Mucosa of gallbladder (tissue), 1 donor: Measurements from ENCODE around the gene TRANK1. TPM values are rescaled to one million over a fixed set of nuclear protein-coding genes. Genes with fewer than 3 reads are reported as not detected.
"Not testable (repeated sequence)": the region's sequence is repeated elsewhere in the genome, so short reads cannot be mapped to it uniquely, and the experiment has no call there.

ENCODE experiments used
- DNase-seq: peaks from one replicate; pipeline ENCODE4 v3.0.0-alpha.2; 2020; ENCODE audit warnings: low spot score
- total RNA-seq: library from RNA; stranded (reverse); gene quantifications from one replicate; pipeline ENCODE4 v1.2.1, GENCODE V29; 2021
- donor health status: DM: no; HTN: no; CAD: no.

Gene TRANK1
- total RNA-seq, 1 donor from 2014 or later, result 44.2 TPM

DNA sequence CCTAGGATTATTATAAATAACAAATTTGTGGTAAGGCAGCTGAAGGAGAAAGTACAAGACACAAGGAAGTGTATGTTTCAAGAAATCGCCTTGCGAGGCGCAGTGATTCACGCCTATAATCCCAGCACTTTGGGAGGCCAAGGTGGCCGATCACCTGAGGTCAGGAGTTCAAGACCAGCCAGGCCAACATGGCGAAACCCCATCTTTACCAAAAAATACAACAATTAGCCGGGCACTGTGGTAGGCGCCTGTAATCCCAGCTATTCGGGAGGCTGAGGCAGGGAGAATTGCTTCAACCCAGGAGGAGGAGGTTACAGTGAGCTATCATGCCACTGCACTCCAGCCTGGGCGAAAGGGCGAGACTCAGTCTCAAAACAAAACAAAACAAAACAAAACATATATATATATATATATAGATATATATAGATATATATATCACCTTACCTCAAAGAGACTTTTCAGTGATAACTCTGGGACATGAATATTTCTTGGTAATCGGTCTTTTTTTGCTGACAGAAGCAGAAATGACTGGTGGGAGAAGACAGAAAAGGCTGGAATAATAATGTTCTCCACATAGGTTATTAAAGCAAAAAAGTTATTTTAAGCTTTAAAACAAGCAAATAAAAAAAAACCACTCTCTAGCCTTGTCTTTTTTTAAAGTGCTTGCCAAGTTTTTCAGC is 52.3 kb downstream of the TRANK1 start:
- DNase-seq, result no peak

GRCh38 chr3:36891701-36892160 is 53.1 kb downstream of the TRANK1 start:
- no peak for DNase-seq

- not testable (repeated sequence) for DNase-seq
Observed at GRCh38 chr3:36891097-36891496, 53.8 kb downstream of the TRANK1 start.

GRCh38 chr3:36890261-36890660 is 54.6 kb downstream of the TRANK1 start:
- no peak for DNase-seq

GRCh38 chr3:36881735-36882134 is 63.1 kb downstream of the TRANK1 start:
- no peak for DNase-seq

DNA sequence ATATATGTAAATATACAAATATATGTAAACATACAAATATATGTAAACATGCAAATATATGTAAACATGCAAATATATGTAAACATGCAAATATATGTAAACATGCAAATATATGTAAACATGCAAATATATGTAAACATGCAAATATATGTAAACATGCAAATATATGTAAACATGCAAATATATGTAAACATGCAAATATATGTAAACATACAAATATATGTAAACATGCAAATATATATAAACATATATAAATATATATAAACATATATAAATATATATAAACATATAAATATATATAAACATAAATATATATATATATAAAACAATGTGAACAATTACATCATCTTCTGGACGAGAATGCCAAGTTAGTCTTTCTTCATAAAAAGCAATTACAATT is 65.0 kb downstream of the TRANK1 start:
- not testable (repeated sequence) for DNase-seq

GRCh38 chr3:36877930-36878685 is 66.7 kb downstream of the TRANK1 start:
- DNase-seq, result no peak

DNA sequence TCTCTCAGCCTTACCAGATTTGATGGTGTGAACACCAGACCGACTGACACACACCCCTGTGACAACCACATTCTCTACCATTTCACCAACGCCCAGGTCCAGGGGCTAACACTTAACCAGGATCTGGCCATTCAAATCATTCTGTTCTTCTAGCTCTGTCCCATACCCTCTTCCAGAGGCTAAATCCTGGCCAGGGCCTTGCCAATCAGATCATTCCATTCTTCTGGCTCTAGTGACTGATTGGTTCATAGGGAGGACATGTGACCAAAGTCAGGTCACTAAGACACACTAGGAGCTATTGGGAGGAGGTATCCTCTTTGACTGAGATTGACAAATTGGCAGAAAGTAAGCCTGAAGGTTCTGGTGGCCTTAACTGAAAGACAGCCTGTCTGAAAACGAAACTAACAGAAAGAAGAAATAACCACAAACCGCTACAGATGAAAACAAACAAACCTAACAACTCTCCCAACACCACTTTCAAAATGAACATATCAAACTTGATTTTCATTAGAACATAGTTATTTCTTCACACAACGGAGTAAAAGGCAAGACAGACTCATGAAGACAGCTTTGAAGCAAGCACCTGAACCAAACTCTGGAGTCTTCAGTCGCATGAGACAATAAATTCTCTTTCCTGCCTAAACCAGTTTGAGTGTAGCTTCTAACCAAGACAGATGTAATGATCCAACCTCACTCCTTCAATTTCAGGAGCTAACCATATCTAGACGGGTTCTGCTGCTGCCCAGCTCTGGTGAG is 68.5 kb downstream of the TRANK1 start:
- no peak for DNase-seq

GRCh38 chr3:36875397-36875796 is 69.5 kb downstream of the TRANK1 start:
- DNase-seq, result no peak

DNA sequence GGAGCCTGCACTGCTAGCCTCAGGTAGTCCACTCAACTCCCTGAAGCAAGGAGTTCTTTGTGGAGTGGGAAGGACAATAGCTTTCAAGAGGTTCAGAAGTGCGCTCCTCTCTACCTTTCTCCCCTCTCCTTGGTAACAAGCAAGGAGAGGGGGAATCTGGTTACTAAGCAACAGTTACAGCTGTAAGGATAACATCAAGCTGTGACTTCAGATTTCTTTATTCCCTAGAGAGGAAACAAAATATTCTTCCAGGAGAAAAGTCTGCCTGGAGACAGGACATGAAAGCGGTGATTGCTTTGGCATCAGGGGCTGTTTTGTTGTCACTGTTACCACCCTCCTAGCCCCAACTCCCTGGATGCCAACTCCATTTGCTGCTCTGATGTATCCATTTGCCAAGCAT is 70.4 kb downstream of the TRANK1 start:
- DNase-seq, result no peak

GRCh38 chr3:36871379-36872126 is 73.3 kb downstream of the TRANK1 start:
- no peak for DNase-seq

GRCh38 chr3:36868614-36869436 is 76.0 kb downstream of the TRANK1 start:
- DNase-seq, result peak; percentile 60

- DNase-seq, result no peak
Observed at GRCh38 chr3:36867810-36868209, 77.0 kb downstream of the TRANK1 start.

DNA sequence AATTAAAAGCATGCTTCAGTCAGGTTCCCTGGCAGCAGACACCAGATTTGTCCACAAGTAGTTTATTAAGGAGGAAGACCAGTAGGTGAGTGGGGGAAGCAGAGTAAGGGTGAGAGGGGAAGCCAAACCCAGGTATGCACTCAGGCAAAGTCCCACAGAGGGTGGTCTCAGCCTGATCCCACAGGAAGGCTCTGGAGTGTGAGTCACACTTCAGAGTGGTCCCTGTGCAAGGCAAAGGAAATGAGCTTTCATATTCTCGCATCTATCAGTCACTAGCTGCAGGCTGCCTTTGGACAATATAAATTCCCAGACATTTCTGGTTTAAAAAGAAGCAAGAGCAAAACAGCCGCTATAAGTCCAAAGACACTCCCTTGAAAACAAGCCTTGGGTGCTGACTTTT is 78.5 kb downstream of the TRANK1 start:
- no peak for DNase-seq

- no peak for DNase-seq
Observed at GRCh38 chr3:36864180-36865053, 80.4 kb downstream of the TRANK1 start.

DNA sequence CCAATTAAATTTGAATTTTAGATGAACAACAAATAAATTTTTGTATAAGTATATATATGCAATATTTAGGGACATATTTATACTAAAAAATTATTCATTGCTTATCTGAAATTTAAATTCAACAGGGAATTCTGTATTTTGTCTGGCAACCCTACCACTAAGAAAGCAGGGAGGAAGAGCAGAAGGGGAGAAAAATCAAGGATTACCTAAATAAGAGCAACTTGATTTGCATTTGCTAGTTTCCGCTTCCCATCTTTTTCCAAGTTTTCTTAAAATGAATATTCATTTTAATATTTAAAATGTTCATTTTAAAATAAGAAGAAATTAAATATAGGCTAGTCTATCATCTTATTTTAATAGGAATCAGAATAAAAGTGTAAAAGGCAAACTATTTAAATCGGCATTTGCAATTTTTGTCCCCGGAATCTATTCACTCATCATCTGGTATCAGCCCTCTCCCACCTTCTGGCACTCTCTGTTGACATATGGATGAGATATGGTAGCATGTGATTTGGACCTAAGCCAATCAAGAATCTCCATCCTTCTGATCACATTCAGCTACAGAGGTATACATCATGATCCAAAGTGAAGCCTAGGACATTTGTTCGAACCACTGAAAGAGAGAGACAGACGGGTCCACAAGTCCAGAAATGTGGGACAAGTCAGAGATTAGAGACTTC is 82.6 kb downstream of the TRANK1 start:
- no peak for DNase-seq

GRCh38 chr3:36859494-36859893 is 85.4 kb downstream of the TRANK1 start:
- DNase-seq, result no peak

- no peak for DNase-seq
Observed at GRCh38 chr3:36852071-36852470, 92.8 kb downstream of the TRANK1 start.

DNA sequence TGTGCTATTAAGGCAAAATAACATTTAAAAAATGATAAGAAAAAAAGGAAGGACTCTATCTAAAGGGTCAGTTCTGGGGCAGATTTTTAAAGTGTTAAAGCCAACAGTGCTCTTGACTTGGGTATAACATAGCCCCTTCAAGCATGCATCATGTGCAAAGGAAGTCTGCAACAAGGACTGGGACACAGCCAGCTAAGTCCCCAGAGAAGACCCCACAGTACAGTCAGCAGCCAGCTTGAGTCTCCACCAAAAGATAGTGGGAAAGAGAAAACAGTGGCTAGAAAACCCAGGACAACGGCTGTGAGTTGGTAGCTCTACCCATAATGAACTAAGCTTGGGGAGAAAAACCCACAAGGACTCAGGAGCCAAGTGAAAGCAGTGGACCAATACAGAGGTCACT is 94.1 kb downstream of the TRANK1 start:
- no peak for DNase-seq
